GM04504 (cell line): ENCODE measurements around the gene BLMH.
A peak's percentile ranks its signal among the peaks of the same experiment; 100 is the strongest.
"Not testable (repeated sequence)": the region's sequence is repeated elsewhere in the genome, so short reads cannot be mapped to it uniquely, and the experiment has no call there.

Source experiments
- DNase-seq: peaks from one replicate; pipeline ENCODE4 v3.0.0-alpha.2; 2012; ENCODE audit warnings: low read depth

Gene BLMH

GRCh38 chr17:30249460-30249859 is 42.3 kb downstream of the BLMH start:
- DNase-seq, result no peak

GRCh38 chr17:30248786-30249185 is 43.0 kb downstream of the BLMH start:
- no peak for DNase-seq

- no peak for DNase-seq
These were observed 45.3 kb downstream of the BLMH start for GRCh38 chr17:30246460-30246859.

GRCh38 chr17:30244853-30245385 is 46.8 kb downstream of the BLMH start:
- DNase-seq, result peak; percentile 58

- no peak for DNase-seq
These were observed 48.2 kb downstream of the BLMH start for GRCh38 chr17:30243568-30243967.

- no peak for DNase-seq
These were observed 48.7 kb downstream of the BLMH start for GRCh38 chr17:30243002-30243401.

- DNase-seq, result no peak
These were observed 50.7 kb downstream of the BLMH start for GRCh38 chr17:30241051-30241450.

- DNase-seq, result no peak
These were observed 51.6 kb downstream of the BLMH start for GRCh38 chr17:30240177-30240576.

GRCh38 chr17:30239089-30239462 is 52.7 kb downstream of the BLMH start:
- no peak for DNase-seq

- no peak for DNase-seq
These were observed 53.2 kb downstream of the BLMH start for GRCh38 chr17:30238387-30239088.

- no peak for DNase-seq
These were observed 53.8 kb downstream of the BLMH start for GRCh38 chr17:30238003-30238344.

- DNase-seq, result no peak
These were observed 54.3 kb downstream of the BLMH start for GRCh38 chr17:30237296-30238002.

- DNase-seq, result no peak
These were observed 55.0 kb downstream of the BLMH start for GRCh38 chr17:30236766-30237165.

- no peak for DNase-seq
These were observed 55.5 kb downstream of the BLMH start for GRCh38 chr17:30236297-30236624.

- no peak for DNase-seq
These were observed 56.1 kb downstream of the BLMH start, which contains the start of gene SLC6A4 for GRCh38 chr17:30235386-30236296. SLC6A4 (minus strand) TSS chr17:30235697; CDS start chr17:30221958, 13,739 bp downstream.

- DNase-seq, result no peak
These were observed 56.8 kb downstream of the BLMH start for GRCh38 chr17:30234964-30235363.

- no peak for DNase-seq
These were observed 57.4 kb downstream of the BLMH start for GRCh38 chr17:30234296-30234695.

GRCh38 chr17:30232824-30233427 is 58.8 kb downstream of the BLMH start:
- DNase-seq, result no peak

- DNase-seq, result no peak
These were observed 59.5 kb downstream of the BLMH start for GRCh38 chr17:30232015-30232823.

GRCh38 chr17:30230596-30231125 is 61.1 kb downstream of the BLMH start:
- no peak for DNase-seq

GRCh38 chr17:30230009-30230408 is 61.7 kb downstream of the BLMH start:
- not testable (repeated sequence) for DNase-seq
